GM23248 (cell line): ENCODE results near the gene ELOVL6. TPM values are rescaled to one million over a fixed set of nuclear protein-coding genes. Genes with fewer than 3 reads are reported as not detected.

Source experiments
- DNase-seq: peaks from one replicate; pipeline ENCODE4 v3.0.0-alpha.2; 2015
- H2AFZ ChIP-seq: fragments of 200-600 bp; sonication (generic); 2 replicates; pipeline ENCODE4 v1.6.1; 2016; ENCODE audit warnings: antibody characterized with exemption
- H3F3A ChIP-seq: fragments of 200-600 bp; sonication (generic); 2 replicates; pipeline ENCODE4 v1.6.1; 2016; ENCODE audit warnings: mild to moderate bottlenecking, antibody characterized with exemption, mixed run types; ENCODE audit not compliant: insufficient read depth
- H3K27ac ChIP-seq: fragments of 200-600 bp; sonication (generic); 2 replicates; pipeline ENCODE4 v1.5.1; 2016; ENCODE audit warnings: mild to moderate bottlenecking
- H3K27me3 ChIP-seq: fragments of 200-600 bp; sonication (generic); replicated peaks from 2 replicates; pipeline ENCODE4 v1.6.1; 2016; ENCODE audit warnings: mild to moderate bottlenecking; ENCODE audit not compliant: insufficient read depth
- H3K36me3 ChIP-seq: fragments of 200-600 bp; sonication (generic); 2 replicates; pipeline ENCODE4 v1.6.1; 2016; ENCODE audit warnings: low read depth, mild to moderate bottlenecking
- H3K4me1 ChIP-seq: fragments of 200-600 bp; sonication (generic); 2 replicates; pipeline ENCODE4 v1.6.1; 2016; ENCODE audit warnings: mild to moderate bottlenecking; ENCODE audit not compliant: insufficient read depth
- H3K4me2 ChIP-seq: fragments of 200-600 bp; sonication (generic); one replicate; pipeline ENCODE4 v1.6.1; 2016; ENCODE audit warnings: mild to moderate bottlenecking; ENCODE audit not compliant: unreplicated experiment
- H3K4me3 ChIP-seq: fragments of 200-600 bp; sonication (generic); 2 replicates; pipeline ENCODE4 v1.5.1; 2016; ENCODE audit warnings: mild to moderate bottlenecking
- H3K79me2 ChIP-seq: fragments of 200-600 bp; sonication (generic); 2 replicates; pipeline ENCODE4 v1.6.1; 2016; ENCODE audit warnings: mild to moderate bottlenecking; ENCODE audit not compliant: insufficient read depth
- H3K9ac ChIP-seq: fragments of 200-600 bp; sonication (generic); 2 replicates; pipeline ENCODE4 v1.6.1; 2016; ENCODE audit warnings: mild to moderate bottlenecking
- H3K9me2 ChIP-seq: fragments of 200-600 bp; sonication (generic); 2 replicates; pipeline ENCODE4 v1.6.1; 2016; ENCODE audit warnings: mixed run types, mild to moderate bottlenecking, moderate library complexity; ENCODE audit not compliant: insufficient read depth
- H3K9me3 ChIP-seq: fragments of 200-600 bp; sonication (generic); one replicate; pipeline ENCODE4 v1.6.1; 2017; ENCODE audit warnings: low read depth
- H4K20me1 ChIP-seq: fragments of 200-600 bp; sonication (generic); 2 replicates; pipeline ENCODE4 v1.6.0; 2016; ENCODE audit not compliant: insufficient read depth
- EZH2 ChIP-seq: fragments of 200-600 bp; sonication (generic); IDR thresholded peaks from 2 replicates; pipeline ENCODE4 v1.6.1; 2018; ENCODE audit warnings: antibody characterized with exemption, mild to moderate bottlenecking; ENCODE audit not compliant: insufficient read depth, poor library complexity, severe bottlenecking
- EZH2phosphoT487 ChIP-seq: fragments of 200-600 bp; sonication (generic); IDR thresholded peaks from 2 replicates; pipeline ENCODE4 v1.6.1; 2018; ENCODE audit warnings: antibody characterized with exemption, moderate library complexity, mild to moderate bottlenecking, low read depth; ENCODE audit not compliant: insufficient read depth
- WGBS, 2 experiments: methylation state at CpG; one replicate each; pipeline ENCODE4 v1.1.6; 2015 to 2017; ENCODE audit warnings: low lambda C conversion rate in 2 of 2, low coverage in 1 of 2; ENCODE audit errors: missing lambda C conversion rate in 2 of 2; 5-methylcytosine and 5-hydroxymethylcytosine counted together
- in situ Hi-C: fragments of 300-500 bp; cut with MboI; formaldehyde crosslinking; loops from 2 replicates; pipeline ENCODE4 v1.15.0; 2020
- polyA plus RNA-seq: library from polyadenylated mRNA; unstranded; fragments of >200 nt; fragmentation: Nextera tagmentation; extraction: Ambion mirVana; gene quantifications from 2 replicates; pipeline ENCODE4 v1.2.1, GENCODE V29; 2016
- total RNA-seq: library from RNA; depleted of rRNA; stranded (reverse); fragments of >200 nt; shearing (Covaris generic); gene quantifications from 2 replicates; pipeline ENCODE4 v1.2.3, GENCODE V29; 2014

Gene ELOVL6
- total and polyA plus RNA-seq, 2 experiments from 2014 or later = 8.0 to 13.2 TPM

DNA sequence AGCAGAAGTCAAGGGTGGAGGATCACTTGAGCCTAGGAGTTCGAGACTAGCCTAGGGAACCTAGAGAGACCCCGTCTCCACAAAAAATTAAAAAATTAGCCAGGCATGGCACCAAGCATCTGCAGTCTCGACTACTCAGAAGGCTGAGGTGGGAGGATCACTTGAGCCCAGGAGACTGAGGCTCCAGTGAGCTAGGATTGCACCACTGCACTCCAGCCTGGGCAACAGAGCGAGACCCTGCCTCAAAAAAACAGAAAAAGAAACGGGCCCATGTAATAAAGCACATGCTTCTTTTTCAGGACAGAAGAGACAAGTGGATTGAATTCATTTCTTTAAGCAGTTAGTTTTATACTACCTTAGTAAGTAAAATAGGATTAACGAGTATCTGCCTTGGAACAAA lies 42.0 kb downstream of the ELOVL6 start:
- Histone ChIP-seq H3K4me2 (no peak overlapping the region), H3K4me1 (peaks cover 19% of the 10 kb centered on the region), H3K9me2 (no peaks in the 10 kb centered on the region), H3K36me3 (no peaks in the 10 kb centered on the region), H2AFZ (no peak overlapping the region), H4K20me1 (no peaks in the 10 kb centered on the region), H3K27ac (no peak overlapping the region), H3K79me2 (no peaks in the 10 kb centered on the region), H3K9ac (no peak overlapping the region), H3K9me3 (no peaks in the 10 kb centered on the region), H3K27me3 (no peaks in the 10 kb centered on the region), H3K4me3 (no peak overlapping the region), H3F3A (no peaks in the 10 kb centered on the region)
- in situ Hi-C loops = no loop called here
- no peak for TF ChIP-seq EZH2phosphoT487
- TF ChIP-seq EZH2 = no peak
- 96 to 99% methylated on average over 6 of the region's 6 CpGs for WGBS, 2 experiments
- no peak for DNase-seq

DNA sequence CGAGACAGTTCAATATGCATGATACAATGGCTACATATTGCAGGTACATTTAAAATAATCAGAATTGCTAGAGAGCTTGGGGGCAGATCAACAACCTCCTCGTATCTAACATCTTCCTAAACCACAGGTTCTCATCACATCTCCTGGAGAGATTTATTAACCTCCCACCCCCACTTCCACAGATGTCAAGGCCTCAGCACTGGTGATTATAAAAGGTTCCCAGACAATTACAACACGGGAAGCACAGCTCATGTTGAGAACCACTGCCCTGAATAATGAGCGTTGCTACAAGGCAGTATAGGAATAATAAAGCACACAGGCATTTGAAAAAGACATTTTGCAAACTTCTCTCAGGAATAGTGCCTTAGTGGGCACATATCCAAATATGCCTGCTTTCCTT lies 42.8 kb downstream of the ELOVL6 start:
- in situ Hi-C loops = no loop called here
- no peaks in the 10 kb centered on the region for H3K9me3 ChIP-seq
- 89 to 91% methylated on average over 4 of the region's 4 CpGs for WGBS, 2 experiments
- no peaks in the 10 kb centered on the region for H3K27me3 ChIP-seq
- no peaks in the 10 kb centered on the region for H3K9me2 ChIP-seq
- H3K4me3 ChIP-seq = no peak overlapping the region
- peaks cover 19% of the 10 kb centered on the region for H3K4me1 ChIP-seq
- H4K20me1 ChIP-seq = no peaks in the 10 kb centered on the region
- H3F3A ChIP-seq = no peaks in the 10 kb centered on the region
- no peak for DNase-seq
- H3K4me2 ChIP-seq = no peak overlapping the region
- H3K36me3 ChIP-seq = no peaks in the 10 kb centered on the region
- no peak overlapping the region for H3K9ac ChIP-seq
- H2AFZ ChIP-seq = no peak overlapping the region
- no peak for TF ChIP-seq EZH2
- TF ChIP-seq EZH2phosphoT487 = no peak
- no peaks in the 10 kb centered on the region for H3K79me2 ChIP-seq
- H3K27ac ChIP-seq = no peak overlapping the region

DNA sequence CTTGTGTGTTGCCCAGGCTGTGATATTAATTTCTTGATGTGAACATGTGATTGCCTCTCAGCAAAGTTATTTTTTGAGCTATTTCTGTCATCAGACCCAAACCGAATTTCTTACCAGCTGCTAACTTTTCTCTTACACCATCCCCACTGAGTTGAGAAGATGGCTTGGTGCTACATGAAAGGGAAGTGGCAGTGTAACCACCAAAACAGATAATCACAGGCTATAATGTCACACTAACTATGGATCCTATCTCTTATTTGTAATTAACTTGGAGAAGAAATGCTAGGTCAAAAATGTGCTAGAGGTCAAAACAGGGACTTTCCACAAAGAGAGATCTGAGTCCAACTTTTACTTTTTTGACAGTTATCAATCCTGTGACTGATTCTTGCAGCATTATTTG lies 43.8 kb downstream of the ELOVL6 start:
- TF ChIP-seq EZH2phosphoT487 = no peak
- Histone ChIP-seq H3K4me3 (no peak overlapping the region), H3K9ac (no peak overlapping the region), H3K79me2 (no peaks in the 10 kb centered on the region), H3K9me3 (no peaks in the 10 kb centered on the region), H3K36me3 (no peaks in the 10 kb centered on the region), H2AFZ (no peak overlapping the region), H3K4me2 (no peak overlapping the region), H4K20me1 (no peaks in the 10 kb centered on the region), H3K27ac (no peak overlapping the region), H3K4me1 (peaks cover 10% of the 10 kb centered on the region), H3K27me3 (no peaks in the 10 kb centered on the region), H3K9me2 (no peaks in the 10 kb centered on the region), H3F3A (no peaks in the 10 kb centered on the region)
- in situ Hi-C loops = no loop called here
- DNase-seq = no peak
- WGBS, 2 experiments = 93 to 100% methylated on average over 1 of the region's 1 CpG

DNA sequence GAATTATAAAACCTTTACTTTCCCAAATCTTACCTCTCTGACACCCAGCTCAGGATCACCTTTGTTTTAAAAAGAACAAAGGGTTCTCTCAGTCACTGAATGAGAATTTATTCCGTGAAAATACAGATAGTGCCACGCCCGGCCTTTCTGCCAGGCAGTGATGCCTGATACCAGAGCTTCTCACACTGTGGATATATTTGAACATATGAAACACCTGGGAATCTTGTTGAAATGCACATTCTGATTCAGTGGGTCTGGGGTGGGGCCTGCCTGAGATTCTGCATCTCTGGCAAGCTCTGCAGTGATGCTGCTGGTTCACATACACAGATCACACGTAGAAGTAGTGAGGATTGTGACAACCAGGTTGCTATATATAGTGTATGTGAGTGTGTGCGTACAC lies 46.0 kb downstream of the ELOVL6 start:
- H3K9me3 ChIP-seq = no peaks in the 10 kb centered on the region
- TF ChIP-seq EZH2phosphoT487 (no peak), EZH2 (no peak)
- no peak overlapping the region for H3K4me3 ChIP-seq
- H3K4me1 ChIP-seq = no peaks in the 10 kb centered on the region
- in situ Hi-C loops = no loop called here
- DNase-seq = no peak
- no peaks in the 10 kb centered on the region for H3K9me2 ChIP-seq
- H3F3A ChIP-seq = no peaks in the 10 kb centered on the region
- no peaks in the 10 kb centered on the region for H3K27me3 ChIP-seq
- H4K20me1 ChIP-seq = no peaks in the 10 kb centered on the region
- no peak overlapping the region for H2AFZ ChIP-seq
- no peak overlapping the region for H3K9ac ChIP-seq
- no peak overlapping the region for H3K27ac ChIP-seq
- 88 to 91% methylated on average over 5 of the region's 5 CpGs for WGBS, 2 experiments
- H3K36me3 ChIP-seq = no peaks in the 10 kb centered on the region
- H3K4me2 ChIP-seq = no peak overlapping the region
- no peaks in the 10 kb centered on the region for H3K79me2 ChIP-seq

DNA sequence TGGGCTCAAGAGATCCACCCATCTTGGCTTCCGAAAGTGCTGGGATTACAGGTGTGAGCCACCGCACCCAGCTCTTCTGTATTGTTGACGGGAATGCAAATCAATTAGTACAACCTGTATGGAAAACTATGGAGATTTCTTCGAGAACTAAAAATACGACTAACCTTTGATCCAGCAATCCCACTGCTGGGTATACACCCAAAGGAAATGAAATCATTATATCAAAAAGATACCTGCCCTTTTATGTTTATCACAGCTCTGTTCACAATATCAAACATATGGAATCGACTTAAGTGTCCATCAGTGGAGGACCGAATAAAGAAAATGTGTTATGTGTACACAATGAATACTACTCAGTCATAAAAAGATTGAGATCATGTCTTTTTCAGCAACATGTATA lies 49.3 kb downstream of the ELOVL6 start:
- H3K9ac ChIP-seq = no peak overlapping the region
- no peaks in the 10 kb centered on the region for H4K20me1 ChIP-seq
- H3K36me3 ChIP-seq = no peaks in the 10 kb centered on the region
- no peak overlapping the region for H3K4me3 ChIP-seq
- TF ChIP-seq EZH2phosphoT487 (no peak), EZH2 (no peak)
- 87 to 91% methylated on average over 7 of the region's 7 CpGs for WGBS, 2 experiments
- H3K4me2 ChIP-seq = no peak overlapping the region
- no peaks in the 10 kb centered on the region for H3K4me1 ChIP-seq
- no peaks in the 10 kb centered on the region for H3K79me2 ChIP-seq
- no peak overlapping the region for H2AFZ ChIP-seq
- H3K9me2 ChIP-seq = no peaks in the 10 kb centered on the region
- in situ Hi-C loops = no loop called here
- H3F3A ChIP-seq = no peaks in the 10 kb centered on the region
- H3K27me3 ChIP-seq = no peaks in the 10 kb centered on the region
- no peak overlapping the region for H3K27ac ChIP-seq
- H3K9me3 ChIP-seq = no peaks in the 10 kb centered on the region
- DNase-seq = no peak
